Vagina (tissue), 2 donors: ENCODE measurements around the gene QRFP. TPM values are rescaled to one million over a fixed set of nuclear protein-coding genes. Genes with fewer than 3 reads are reported as not detected.

ENCODE experiments used
- DNase-seq, 2 donors: peaks; one replicate each; pipeline ENCODE4 v3.0.0-alpha.2; 2017; ENCODE audit errors: extremely low spot score in 2 of 2
- H3K27ac ChIP-seq: fragments of 200-600 bp; sonication (generic); one replicate; pipeline ENCODE4 v1.5.1; 2019
- H3K27me3 ChIP-seq: fragments of 200-600 bp; sonication (generic); one replicate; pipeline ENCODE4 v1.5.1; 2019
- H3K36me3 ChIP-seq, 2 donors: fragments of 200-600 bp; sonication (generic); one replicate each; pipeline ENCODE4 v1.5.1; 2017 to 2019
- H3K4me1 ChIP-seq: fragments of 200-600 bp; sonication (generic); one replicate; pipeline ENCODE4 v1.5.1; 2019
- H3K4me3 ChIP-seq, 2 donors: fragments of 200-600 bp; sonication (generic); 1 replicate in 1 of 2; 2 replicates in 1 of 2; pipeline ENCODE4 v1.5.1; 2016 to 2019
- H3K9me3 ChIP-seq: fragments of 200-600 bp; sonication (generic); one replicate; pipeline ENCODE4 v1.5.1; 2019
- CTCF ChIP-seq, 3 experiments: fragments of 450-650 bp in 2 of 3; fragments of 200-600 bp in 1 of 3; sonication (generic) in 1 of 3; IDR thresholded peaks; one replicate each; pipeline ENCODE4 v1.5.1; 2017 to 2019; ENCODE audit warnings: antibody characterized with exemption in 3 of 3, mild to moderate bottlenecking in 2 of 3, moderate library complexity in 2 of 3
- POLR2A ChIP-seq, 2 donors: fragments of 450-650 bp; IDR thresholded peaks; one replicate each; pipeline ENCODE4 v1.6.1; 2017; ENCODE audit warnings: antibody characterized with exemption in 2 of 2, mild to moderate bottlenecking in 2 of 2, moderate library complexity in 2 of 2
- POLR2AphosphoS5 ChIP-seq, 2 donors: sonication (generic); formaldehyde crosslinking; IDR thresholded peaks; one replicate each; pipeline ENCODE4 v1.9.0; 2017; ENCODE audit warnings: antibody characterized with exemption in 2 of 2, mild to moderate bottlenecking in 2 of 2, low read depth in 1 of 2; ENCODE audit not compliant: insufficient read depth in 1 of 2
- intact Hi-C: fragments of 100-400 bp; cut with DNase I; formaldehyde crosslinking; loops from one replicate; pipeline ENCODE4 v1.15.1; 2023
- total RNA-seq: library from RNA; depleted of rRNA; stranded (reverse); fragments of >200 nt; gene quantifications from one replicate; pipeline ENCODE4 v1.2.3, GENCODE V29; 2016

Gene QRFP
- total RNA-seq, 1 donor from 2014 or later, result not detected

GRCh38 chr9:130924448-130924788 is 27.8 kb upstream of the QRFP start:
- H3K36me3 ChIP-seq, result no peaks in the 10 kb centered on the region
- no peaks in the 10 kb centered on the region for H3K27me3 ChIP-seq
- H3K27ac ChIP-seq, result no peak overlapping the region

GRCh38 chr9:130923611-130924447 is 27.2 kb upstream of the QRFP start:
- Histone ChIP-seq H3K9me3 (no peaks in the 10 kb centered on the region), H3K27me3 (no peaks in the 10 kb centered on the region), H3K4me3 (no peak overlapping the region), H3K36me3 (no peaks in the 10 kb centered on the region), H3K27ac (no peak overlapping the region), H3K4me1 (no peaks in the 10 kb centered on the region)
- DNase-seq, result no peak
- no peak for TF ChIP-seq POLR2A (IDR thresholded peaks at IDR 0.05)
- no peak for TF ChIP-seq POLR2AphosphoS5 (IDR thresholded peaks at IDR 0.05; ENCODE audit: insufficient read depth in 1 of 2, low read depth in 1 of 2)
- intact Hi-C loops, result no loop called here

More at GRCh38 chr9:130924448-130924788, 27.8 kb upstream of the QRFP start:
- no peak for DNase-seq
- H3K4me3 ChIP-seq, result no peak overlapping the region
- intact Hi-C loops, result no loop called here
- no peaks in the 10 kb centered on the region for H3K9me3 ChIP-seq
- H3K4me1 ChIP-seq, result no peaks in the 10 kb centered on the region
- TF ChIP-seq POLR2A (IDR thresholded peaks at IDR 0.05) (no peak), POLR2AphosphoS5 (IDR thresholded peaks at IDR 0.05; ENCODE audit: insufficient read depth in 1 of 2, low read depth in 1 of 2) (no peak), CTCF (IDR thresholded peaks at IDR 0.05) (no peak)

GRCh38 chr9:130922893-130923610 is 26.4 kb upstream of the QRFP start:
- no peaks in the 10 kb centered on the region for H3K4me1 ChIP-seq
- H3K4me3 ChIP-seq, result no peak overlapping the region
- intact Hi-C loops, result no loop called here
- TF ChIP-seq POLR2AphosphoS5 (IDR thresholded peaks at IDR 0.05; ENCODE audit: insufficient read depth in 1 of 2, low read depth in 1 of 2) (no peak), CTCF (IDR thresholded peaks at IDR 0.05) (no peak), POLR2A (IDR thresholded peaks at IDR 0.05) (no peak)
- no peaks in the 10 kb centered on the region for H3K36me3 ChIP-seq
- H3K27me3 ChIP-seq, result no peaks in the 10 kb centered on the region
- no peak overlapping the region for H3K27ac ChIP-seq
- no peaks in the 10 kb centered on the region for H3K9me3 ChIP-seq
- DNase-seq, result no peak

- H3K9me3 ChIP-seq, result no peaks in the 10 kb centered on the region
- no peak overlapping the region for H3K4me3 ChIP-seq
Observed at GRCh38 chr9:130921989-130922892, 25.6 kb upstream of the QRFP start.

More at GRCh38 chr9:130921989-130922892, 25.6 kb upstream of the QRFP start:
- H3K27ac ChIP-seq, result no peak overlapping the region
- H3K27me3 ChIP-seq, result no peaks in the 10 kb centered on the region
- TF ChIP-seq POLR2A (IDR thresholded peaks at IDR 0.05) (no peak), CTCF (IDR thresholded peaks at IDR 0.05) (no peak), POLR2AphosphoS5 (IDR thresholded peaks at IDR 0.05; ENCODE audit: insufficient read depth in 1 of 2, low read depth in 1 of 2) (no peak)
- intact Hi-C loops, result no loop called here
- no peaks in the 10 kb centered on the region for H3K4me1 ChIP-seq
- DNase-seq, result no peak
- no peaks in the 10 kb centered on the region for H3K36me3 ChIP-seq
